ENCODE measurements around the gene SAXO2. TPM values are rescaled to one million over a fixed set of nuclear protein-coding genes. Genes with fewer than 3 reads are reported as not detected.
"Not testable (repeated sequence)": the region's sequence is repeated elsewhere in the genome, so short reads cannot be mapped to it uniquely, and the experiment has no call there.

SAXO2 gene
- total RNA-seq, 1 donor from 2014 or later, result 1.7 TPM

DNA sequence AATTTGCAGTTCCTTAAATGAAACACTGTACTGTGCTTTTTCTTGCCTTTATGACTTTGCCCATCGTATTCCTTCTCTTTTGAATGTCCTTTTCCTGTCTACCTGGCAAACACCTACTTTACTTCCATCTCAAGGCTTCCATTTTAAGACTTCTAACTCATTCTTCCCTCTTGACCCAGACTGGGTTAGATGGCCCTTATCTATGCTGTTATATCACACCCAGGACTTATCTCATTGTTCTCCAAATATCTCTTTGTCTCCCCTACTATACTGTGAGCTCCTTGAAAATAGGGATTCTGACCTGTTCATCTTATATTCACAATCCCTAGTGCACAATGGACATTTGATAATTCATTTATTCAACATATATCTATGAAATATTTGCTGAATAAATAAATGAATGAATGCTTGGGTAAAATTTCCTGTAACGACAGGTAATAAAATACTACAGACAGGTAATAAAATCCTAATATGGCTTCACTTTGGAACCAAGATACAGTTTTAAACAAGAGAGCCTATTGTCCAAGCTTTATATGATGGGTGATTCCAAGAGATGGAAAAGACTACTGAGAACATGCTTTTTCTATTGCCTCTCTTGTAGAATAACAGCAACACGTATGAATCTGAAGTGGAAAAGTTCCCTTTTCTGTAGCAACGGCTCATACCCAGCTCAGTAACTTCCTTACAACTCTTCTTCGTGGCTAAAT is 22.8 kb upstream of the SAXO2 start:
- DNase-seq (no peak), ATAC-seq (no peak)
- Histone ChIP-seq H3K27ac (no peak overlapping the region), H3K9me3 (no peaks in the 10 kb centered on the region), H3K36me3 (peaks cover 27% of the 10 kb centered on the region), H3K27me3 (no peaks in the 10 kb centered on the region), H3K4me3 (no peak overlapping the region), H3K4me1 (no peaks in the 10 kb centered on the region)
- intact Hi-C loops (cut with DNase I), result no loop called here
- TF ChIP-seq CTCF (IDR thresholded peaks at IDR 0.05), result no peak

- H3K27me3 ChIP-seq; DNase-seq; intact Hi-C loops (cut with DNase I); H3K9me3 ChIP-seq; ATAC-seq; H3K4me3 ChIP-seq; H3K27ac ChIP-seq; H3K4me1 ChIP-seq: not testable (repeated sequence)
- H3K36me3 ChIP-seq, result peaks cover 31% of the 10 kb centered on the region
Observed at GRCh38 chr15:82241836-82242499, 20.6 kb upstream of the SAXO2 start.

DNA sequence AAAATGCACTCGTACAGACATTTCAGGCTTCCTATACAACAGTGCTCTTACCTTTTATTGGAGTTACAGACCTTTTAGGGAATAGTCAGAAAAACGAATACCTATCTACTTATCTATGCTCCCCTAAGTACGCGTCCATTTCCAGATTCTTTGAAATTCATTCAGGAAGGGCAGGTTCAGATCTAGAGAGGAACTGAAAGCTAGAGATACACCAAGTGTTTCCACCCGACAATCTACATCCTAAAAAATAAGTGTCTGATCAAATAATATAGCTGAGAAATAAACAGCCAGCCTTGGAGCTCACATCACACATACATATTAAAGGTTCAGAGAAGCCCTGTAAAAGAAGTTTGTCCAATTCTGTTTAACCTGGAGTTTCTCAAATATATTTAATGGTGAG is 19.0 kb upstream of the SAXO2 start:
- H3K4me3 ChIP-seq; intact Hi-C loops (cut with DNase I); ATAC-seq; H3K27ac ChIP-seq; H3K4me1 ChIP-seq; H3K27me3 ChIP-seq; DNase-seq; H3K9me3 ChIP-seq: not testable (repeated sequence)
- H3K36me3 ChIP-seq, result peaks cover 31% of the 10 kb centered on the region

GRCh38 chr15:82245956-82246355 is 16.7 kb upstream of the SAXO2 start:
- H3K36me3 ChIP-seq; H3K9me3 ChIP-seq; DNase-seq; H3K27me3 ChIP-seq; H3K4me1 ChIP-seq; H3K27ac ChIP-seq; ATAC-seq; H3K4me3 ChIP-seq; intact Hi-C loops (cut with DNase I): not testable (repeated sequence)

- intact Hi-C loops (cut with DNase I); DNase-seq; ATAC-seq; H3K27me3 ChIP-seq; H3K36me3 ChIP-seq; H3K4me3 ChIP-seq; H3K9me3 ChIP-seq; H3K4me1 ChIP-seq; H3K27ac ChIP-seq: not testable (repeated sequence)
Observed at GRCh38 chr15:82248261-82248660, 14.4 kb upstream of the SAXO2 start.

- H3K9me3 ChIP-seq; H3K27me3 ChIP-seq; intact Hi-C loops (cut with DNase I): not testable (repeated sequence)
- Histone ChIP-seq H3K27ac (peak overlapping the region; percentile 69), H3K36me3 (peaks cover 15% of the 10 kb centered on the region), H3K4me3 (peak overlapping the region; percentile 72), H3K4me1 (peaks cover 12% of the 10 kb centered on the region)
- DNase-seq (peak; percentile 63), ATAC-seq (peak; percentile 38)
Observed at GRCh38 chr15:82261566-82262421, 824 bp upstream of the SAXO2 start.

DNA sequence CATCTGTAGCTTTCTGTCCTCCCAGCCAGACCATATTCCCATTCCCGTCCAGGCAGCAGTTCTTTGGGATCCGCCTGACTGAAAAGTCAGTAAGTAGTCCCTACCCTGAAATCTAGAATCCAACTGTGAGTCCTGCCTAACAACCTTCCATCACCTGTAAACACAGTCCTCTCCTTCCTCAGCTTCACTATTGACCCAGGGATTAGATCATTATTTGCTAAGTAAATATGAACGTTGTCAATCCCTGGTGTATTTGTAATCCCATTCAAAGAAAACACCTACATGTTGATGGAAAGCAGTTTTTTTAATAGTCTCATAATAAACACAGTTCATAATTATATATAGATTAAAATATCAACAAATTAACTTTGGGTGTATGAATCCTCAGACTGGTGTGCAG is 732 bp downstream of the SAXO2 start:
- DNase-seq, result no peak
- intact Hi-C loops (cut with DNase I), result no loop called here
- H3K36me3 ChIP-seq, result peaks cover 9% of the 10 kb centered on the region
- H3K27ac ChIP-seq, result no peak overlapping the region
- H3K4me1 ChIP-seq, result peaks cover 12% of the 10 kb centered on the region
- H3K9me3 ChIP-seq, result no peaks in the 10 kb centered on the region
- no peak for TF ChIP-seq CTCF (IDR thresholded peaks at IDR 0.05)
- ATAC-seq, result no peak
- H3K27me3 ChIP-seq, result no peaks in the 10 kb centered on the region
- peak overlapping the region; percentile 72 for H3K4me3 ChIP-seq

- H3K27me3 ChIP-seq; H3K36me3 ChIP-seq; ATAC-seq; H3K4me3 ChIP-seq; DNase-seq; intact Hi-C loops (cut with DNase I); H3K27ac ChIP-seq; H3K9me3 ChIP-seq; H3K4me1 ChIP-seq: not testable (repeated sequence)
Observed at GRCh38 chr15:82267137-82267536, 4.5 kb downstream of the SAXO2 start.

GRCh38 chr15:82268454-82268853 is 5.8 kb downstream of the SAXO2 start:
- not testable (repeated sequence) for DNase-seq

More at GRCh38 chr15:82268454-82268853, 5.8 kb downstream of the SAXO2 start:
- H3K27me3 ChIP-seq; ATAC-seq; H3K4me1 ChIP-seq; intact Hi-C loops (cut with DNase I); H3K4me3 ChIP-seq; H3K27ac ChIP-seq; H3K9me3 ChIP-seq; H3K36me3 ChIP-seq: not testable (repeated sequence)

All from upper lobe of right lung (tissue), 1 donor.